Measurements from ENCODE around the gene GRIK4.

The GRIK4 gene

DNA sequence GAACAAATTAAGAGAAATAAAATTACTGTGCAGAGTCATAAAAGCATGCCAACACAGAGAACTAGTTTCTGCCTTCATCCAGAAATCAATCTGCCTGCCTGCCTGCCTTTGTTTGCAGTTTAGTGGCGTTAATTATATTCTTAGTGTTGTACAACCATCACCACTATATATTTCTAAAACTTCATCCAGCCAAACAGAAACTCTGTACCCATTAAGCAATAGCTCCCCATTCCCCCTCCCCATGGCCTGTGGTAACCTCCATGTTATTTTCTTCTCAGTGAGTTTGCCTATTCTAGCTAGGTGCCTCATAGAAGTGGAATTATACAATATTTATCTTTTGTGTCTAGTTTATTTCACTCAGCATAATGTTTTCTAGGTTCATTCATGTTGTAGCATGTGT, 329.1 kb downstream of the GRIK4 start:
- no peak for DNase-seq (ENCODE audit: low read depth)

DNA sequence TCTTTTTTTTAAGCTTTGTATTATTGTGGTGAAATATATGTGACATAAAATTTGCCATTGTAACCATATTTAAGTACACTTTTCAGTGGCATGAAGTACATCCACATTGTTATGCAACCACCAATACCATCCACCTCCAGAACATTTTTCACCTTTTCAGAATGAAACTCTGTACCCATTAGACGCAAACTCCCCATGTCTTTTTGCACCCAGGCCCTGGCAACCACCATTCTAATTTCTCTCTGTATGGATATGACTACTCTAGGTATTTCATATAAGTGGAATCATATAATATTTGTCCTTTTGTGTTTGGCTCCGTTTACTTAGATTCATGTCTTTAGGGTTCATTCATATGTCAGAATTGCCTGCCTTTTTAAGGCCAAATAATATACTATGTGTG, 329.5 kb downstream of the GRIK4 start:
- no peak for DNase-seq (ENCODE audit: low read depth)

DNA sequence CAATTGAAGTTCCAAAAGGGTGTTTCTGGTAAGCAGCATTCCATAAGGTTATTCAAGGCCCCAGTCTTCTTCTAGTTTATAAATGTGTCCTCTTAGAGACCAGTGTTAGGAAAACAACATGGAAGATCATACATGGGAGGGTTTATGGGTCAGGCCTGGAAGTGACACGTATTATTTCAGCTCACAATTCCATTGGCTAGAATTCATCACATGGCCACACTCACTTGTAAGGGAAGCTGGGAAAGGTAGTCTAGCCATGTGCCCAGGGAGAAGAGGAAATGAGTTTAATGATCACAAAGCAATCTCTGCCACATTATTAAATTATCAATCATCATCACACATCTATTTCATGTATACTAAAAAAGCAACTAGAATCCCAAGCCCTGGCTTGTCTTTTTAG, 330.6 kb downstream of the GRIK4 start:
- no peak for DNase-seq (ENCODE audit: low read depth)

DNA sequence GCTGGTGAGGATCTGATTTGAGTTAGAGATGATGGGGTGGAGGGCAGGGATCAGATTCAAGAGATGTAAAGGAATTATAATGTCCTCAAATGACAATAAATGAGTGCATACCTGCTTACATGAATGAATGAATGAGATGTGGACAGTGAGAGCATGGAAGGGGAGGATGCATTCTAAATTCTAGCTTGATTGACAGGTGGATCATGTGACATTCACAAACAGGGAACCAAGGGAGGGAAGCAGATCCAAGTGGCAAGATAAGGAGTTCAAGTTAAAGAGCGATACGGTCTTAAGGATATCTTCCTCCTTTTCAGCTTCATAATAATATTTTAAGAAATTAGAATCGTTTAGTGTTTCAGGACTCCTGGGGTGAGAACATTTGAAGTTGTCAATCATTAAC, 341.9 kb downstream of the GRIK4 start:
- no peak for DNase-seq (ENCODE audit: low read depth)

GRCh38 chr11:120854988-120855387, 343.4 kb downstream of the GRIK4 start:
- no peak for DNase-seq (ENCODE audit: low read depth)

DNA sequence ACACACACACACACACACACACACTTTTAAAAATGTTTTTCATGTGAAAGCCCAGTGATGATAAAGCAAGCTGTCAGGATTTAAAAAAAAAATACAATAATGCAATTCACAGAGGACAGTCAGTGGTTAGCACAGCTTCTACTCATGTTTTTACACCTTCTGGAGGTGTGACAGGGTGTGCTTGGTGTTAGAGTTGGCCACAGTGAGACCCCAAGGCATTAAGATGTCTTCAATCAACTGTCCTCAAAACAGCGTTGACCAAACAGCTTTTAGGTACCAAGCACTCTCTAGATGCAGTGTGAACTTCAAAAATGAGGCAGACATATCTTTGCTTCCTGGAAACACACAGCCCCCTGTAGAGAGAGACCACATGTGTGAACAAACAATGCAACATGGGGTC, 346.0 kb downstream of the GRIK4 start:
- no peak for DNase-seq (ENCODE audit: low read depth)

- no peak for DNase-seq (ENCODE audit: low read depth)
Observed at GRCh38 chr11:120858740-120859139, 347.2 kb downstream of the GRIK4 start.

- no peak for DNase-seq (ENCODE audit: low read depth)
Observed at GRCh38 chr11:120859552-120860295, 348.2 kb downstream of the GRIK4 start.

GRCh38 chr11:120863359-120863758, 351.8 kb downstream of the GRIK4 start:
- DNase-seq (ENCODE audit: low read depth): no peak

GRCh38 chr11:120867024-120867423, 355.5 kb downstream of the GRIK4 start:
- DNase-seq (ENCODE audit: low read depth): no peak

GRCh38 chr11:120867531-120867930, 356.0 kb downstream of the GRIK4 start:
- DNase-seq (ENCODE audit: low read depth): no peak

DNA sequence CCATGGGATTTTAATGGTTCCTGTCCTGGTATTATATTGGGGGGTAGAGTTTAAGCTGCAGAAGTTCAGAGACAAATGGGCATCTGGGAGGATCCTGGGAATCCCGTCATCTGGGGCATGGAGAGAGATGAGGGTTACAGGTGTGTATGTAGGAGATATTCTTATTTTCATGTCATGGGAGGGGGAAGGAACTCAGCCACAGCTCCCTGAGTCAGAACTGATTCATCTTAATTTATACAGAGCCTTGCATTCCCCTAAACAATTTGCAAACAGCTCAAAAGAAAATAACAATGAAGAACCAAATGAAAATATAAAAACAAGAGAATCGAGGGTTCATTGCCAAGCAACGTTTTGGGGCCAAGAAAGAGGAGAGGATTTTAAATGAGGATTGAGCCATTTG, 356.4 kb downstream of the GRIK4 start:
- no peak for DNase-seq (ENCODE audit: low read depth)

GRCh38 chr11:120869097-120869496, 357.5 kb downstream of the GRIK4 start:
- DNase-seq (ENCODE audit: low read depth): no peak

GRCh38 chr11:120869516-120870011, 358.0 kb downstream of the GRIK4 start:
- DNase-seq (ENCODE audit: low read depth): no peak

GRCh38 chr11:120871194-120871593, 359.6 kb downstream of the GRIK4 start:
- DNase-seq (ENCODE audit: low read depth): no peak

DNA sequence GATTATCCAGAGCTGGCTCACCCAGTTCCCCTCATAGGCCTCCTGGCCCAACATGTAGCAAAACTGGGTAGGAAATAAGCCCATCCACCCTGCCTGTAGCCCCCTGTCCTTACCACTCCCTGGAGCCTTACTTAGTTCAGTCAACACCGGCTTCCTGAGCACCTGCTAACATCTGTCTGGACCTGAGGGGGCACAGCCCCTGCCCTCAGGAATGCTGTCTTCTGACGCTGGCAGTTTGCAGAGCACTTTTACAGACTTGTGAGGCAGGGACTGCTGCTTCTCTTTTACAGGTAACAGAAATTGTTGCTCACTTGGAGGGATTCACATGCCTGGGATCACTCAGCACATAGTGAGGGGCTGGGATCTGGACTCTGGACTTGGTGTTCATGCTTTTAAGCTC, 360.4 kb downstream of the GRIK4 start:
- no peak for DNase-seq (ENCODE audit: low read depth)

DNA sequence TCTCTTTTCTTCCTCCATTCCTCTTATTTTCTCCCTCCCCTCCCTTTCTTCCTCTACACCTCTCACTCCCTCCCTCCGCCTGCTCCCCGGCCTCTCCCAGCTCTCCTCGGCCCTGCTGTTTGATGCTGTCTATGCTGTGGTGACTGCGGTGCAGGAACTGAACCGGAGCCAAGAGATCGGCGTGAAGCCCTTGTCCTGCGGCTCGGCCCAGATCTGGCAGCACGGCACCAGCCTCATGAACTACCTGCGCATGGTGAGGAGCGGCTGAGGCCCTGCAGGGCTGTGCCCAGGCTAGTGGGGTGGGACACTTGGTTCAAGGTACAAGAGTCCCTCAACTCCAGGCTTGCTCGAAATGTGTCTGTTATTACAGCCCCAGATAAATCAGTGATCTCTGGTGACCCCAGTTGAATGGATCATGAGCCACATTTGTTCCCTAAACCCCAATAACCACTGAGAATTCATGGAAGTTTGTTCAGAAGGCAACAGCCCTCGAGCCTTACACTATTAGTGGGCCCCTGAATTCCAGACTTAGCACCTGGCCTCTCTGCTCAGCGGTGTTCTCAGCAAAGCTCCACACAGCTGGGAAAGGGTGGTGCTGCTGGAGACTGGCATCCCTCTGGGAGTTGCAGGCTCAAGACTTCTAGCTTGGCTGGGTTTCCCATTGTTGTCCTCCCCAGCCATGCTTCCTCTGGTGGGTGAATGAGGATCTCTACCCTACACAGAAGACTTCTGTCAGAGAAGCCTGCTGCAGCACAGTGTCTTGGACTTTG, 362.6 kb downstream of the GRIK4 start:
- DNase-seq (ENCODE audit: low read depth): no peak

DNA sequence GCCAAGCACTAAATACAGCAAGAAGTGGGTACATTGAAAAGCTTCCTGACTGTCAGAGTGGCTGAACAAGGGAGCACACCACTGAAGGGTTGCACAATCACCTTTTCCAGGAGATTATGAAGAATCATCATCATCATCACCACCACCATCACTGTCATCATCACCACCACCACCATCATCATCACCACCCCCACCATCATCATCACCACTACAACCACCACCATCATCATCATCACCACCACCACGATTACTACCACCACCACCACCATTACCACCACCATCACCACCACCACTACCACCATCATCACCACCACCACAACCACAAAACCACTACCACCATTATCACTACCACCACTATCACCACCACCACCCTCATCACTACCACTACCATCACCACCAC, 364.4 kb downstream of the GRIK4 start:
- no peak for DNase-seq (ENCODE audit: low read depth)

- DNase-seq (ENCODE audit: low read depth): no peak
Observed at GRCh38 chr11:120877746-120878365, 366.3 kb downstream of the GRIK4 start.

- DNase-seq (ENCODE audit: low read depth): no peak
Observed at GRCh38 chr11:120878781-120879180, 367.2 kb downstream of the GRIK4 start.

- no peak for DNase-seq (ENCODE audit: low read depth)
Observed at GRCh38 chr11:120880498-120881175, 369.1 kb downstream of the GRIK4 start.

DNA sequence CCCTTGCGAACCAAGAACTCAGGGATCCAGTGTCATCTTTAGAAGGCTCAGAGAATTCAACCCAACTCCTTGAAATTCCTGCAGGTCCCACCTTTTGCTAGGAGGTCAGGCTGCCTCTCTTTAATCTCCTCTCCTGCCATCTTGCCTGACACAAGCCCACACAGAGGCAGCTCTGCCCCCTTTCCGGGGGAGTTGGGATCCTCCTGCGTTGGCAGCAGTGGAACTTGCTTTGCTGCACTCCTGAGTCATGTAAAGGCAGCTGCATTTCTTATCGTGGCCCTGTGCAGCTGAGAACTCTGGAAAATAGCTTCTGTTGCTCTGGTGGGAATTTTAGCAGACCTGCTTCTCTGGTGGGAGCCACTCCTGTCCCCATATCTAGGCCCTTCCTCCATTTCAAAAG, 370.0 kb downstream of the GRIK4 start:
- no peak for DNase-seq (ENCODE audit: low read depth)

All from activated T-cell treated with anti-CD3 and anti-CD28 coated beads for 48 hours (primary cell).